Thyroid gland (tissue), 4 donors: ENCODE measurements around the gene RNF123.

Experiments
- CTCF ChIP-seq, 6 experiments: fragments of 200-600 bp in 3 of 6; fragments of 450-650 bp in 3 of 6; sonication (generic) in 3 of 6; IDR thresholded peaks; one replicate each; pipeline ENCODE4 v1.5.1; 2016 to 2019; ENCODE audit warnings: antibody characterized with exemption in 6 of 6, mild to moderate bottlenecking in 2 of 6, inconsistent platforms in 1 of 6, moderate library complexity in 1 of 6
- POLR2A ChIP-seq, 2 donors: fragments of 450-650 bp; IDR thresholded peaks; one replicate each; pipeline ENCODE4 v1.6.1; 2017; ENCODE audit warnings: antibody characterized with exemption in 2 of 2, mild to moderate bottlenecking in 2 of 2, moderate library complexity in 1 of 2

GRCh38 chr3:49729966-49730609, 40.7 kb downstream of the RNF123 start:
- TF ChIP-seq POLR2A (IDR thresholded peaks at IDR 0.05) (no peak), CTCF (IDR thresholded peaks at IDR 0.05) (no peak)
